ENCODE measurements around the gene SETD2. TPM values are rescaled to one million over a fixed set of nuclear protein-coding genes. Genes with fewer than 3 reads are reported as not detected.

Gene SETD2
- total and polyA plus RNA-seq, 2 donors: 22.5 to 95.7 TPM

GRCh38 chr3:47011371-47011770, 152.5 kb downstream of the SETD2 start:
- Histone ChIP-seq H3K4me1 (ENCODE audit: insufficient read depth) (no peaks in the 10 kb centered on the region), H3K4me3 (ENCODE audit: low read depth, low read length) (no peak overlapping the region), H3K27ac (ENCODE audit: low read depth) (no peak overlapping the region), H3K36me3 (ENCODE audit: insufficient read depth) (no peaks in the 10 kb centered on the region)
- DNase-seq (ENCODE audit: extremely low spot score): no peak
- 86% methylated on average over 6 of the region's 6 CpGs for WGBS

GRCh38 chr3:47010910-47011309, 153.0 kb downstream of the SETD2 start:
- Histone ChIP-seq H3K36me3 (ENCODE audit: insufficient read depth) (no peaks in the 10 kb centered on the region), H3K4me1 (ENCODE audit: insufficient read depth) (no peaks in the 10 kb centered on the region), H3K27ac (ENCODE audit: low read depth) (no peak overlapping the region), H3K4me3 (ENCODE audit: low read depth, low read length) (no peak overlapping the region)
- 95% methylated on average over 5 of the region's 5 CpGs for WGBS
- DNase-seq (ENCODE audit: extremely low spot score): no peak

- Histone ChIP-seq H3K27ac (ENCODE audit: low read depth) (peak overlapping the region; percentile 86), H3K4me3 (ENCODE audit: low read depth, low read length) (no peak overlapping the region), H3K4me1 (ENCODE audit: insufficient read depth) (no peaks in the 10 kb centered on the region), H3K36me3 (ENCODE audit: insufficient read depth) (no peaks in the 10 kb centered on the region)
- no peak for DNase-seq (ENCODE audit: extremely low spot score)
- 68% methylated on average over 23 of the region's 23 CpGs for WGBS
Observed at GRCh38 chr3:47010111-47010712, 153.7 kb downstream of the SETD2 start.

GRCh38 chr3:47009225-47010110, 154.4 kb downstream of the SETD2 start:
- H3K36me3 ChIP-seq (ENCODE audit: insufficient read depth): no peaks in the 10 kb centered on the region
- WGBS: 3% methylated on average over 85 of the region's 85 CpGs

GRCh38 chr3:47008851-47009224, 155.1 kb downstream of the SETD2 start:
- 22% methylated on average over 23 of the region's 23 CpGs for WGBS
- Histone ChIP-seq H3K27ac (ENCODE audit: low read depth) (no peak overlapping the region), H3K36me3 (ENCODE audit: insufficient read depth) (no peaks in the 10 kb centered on the region), H3K4me1 (ENCODE audit: insufficient read depth) (no peaks in the 10 kb centered on the region), H3K4me3 (ENCODE audit: low read depth, low read length) (peak overlapping the region; percentile 30)
- DNase-seq (ENCODE audit: extremely low spot score): no peak

More at GRCh38 chr3:47009225-47010110, 154.4 kb downstream of the SETD2 start:
- Histone ChIP-seq H3K27ac (ENCODE audit: low read depth) (peak overlapping the region; percentile 86), H3K4me3 (ENCODE audit: low read depth, low read length) (peak overlapping the region; percentile 35), H3K4me1 (ENCODE audit: insufficient read depth) (no peaks in the 10 kb centered on the region)
- DNase-seq (ENCODE audit: extremely low spot score): peak; percentile 69

GRCh38 chr3:47008234-47008796, 155.6 kb downstream of the SETD2 start:
- no peak for DNase-seq (ENCODE audit: extremely low spot score)
- no peak overlapping the region for H3K4me3 ChIP-seq (ENCODE audit: low read depth, low read length)
- H3K27ac ChIP-seq (ENCODE audit: low read depth): no peak overlapping the region
- 94% methylated on average over 13 of the region's 13 CpGs for WGBS
- H3K36me3 ChIP-seq (ENCODE audit: insufficient read depth): no peaks in the 10 kb centered on the region
- H3K4me1 ChIP-seq (ENCODE audit: insufficient read depth): no peaks in the 10 kb centered on the region

- Histone ChIP-seq H3K4me3 (ENCODE audit: low read depth, low read length) (no peak overlapping the region), H3K36me3 (ENCODE audit: insufficient read depth) (no peaks in the 10 kb centered on the region), H3K4me1 (ENCODE audit: insufficient read depth) (no peaks in the 10 kb centered on the region), H3K27ac (ENCODE audit: low read depth) (no peak overlapping the region)
- 91% methylated on average over 16 of the region's 16 CpGs for WGBS
- no peak for DNase-seq (ENCODE audit: extremely low spot score)
Observed at GRCh38 chr3:47007482-47008233, 156.3 kb downstream of the SETD2 start.

GRCh38 chr3:47007001-47007400, 156.9 kb downstream of the SETD2 start:
- Histone ChIP-seq H3K36me3 (ENCODE audit: insufficient read depth) (no peaks in the 10 kb centered on the region), H3K27ac (ENCODE audit: low read depth) (no peak overlapping the region), H3K4me1 (ENCODE audit: insufficient read depth) (no peaks in the 10 kb centered on the region), H3K4me3 (ENCODE audit: low read depth, low read length) (no peak overlapping the region)
- WGBS: 86% methylated on average over 3 of the region's 3 CpGs
- no peak for DNase-seq (ENCODE audit: extremely low spot score)

GRCh38 chr3:47006145-47006651, 157.7 kb downstream of the SETD2 start:
- H3K36me3 ChIP-seq (ENCODE audit: insufficient read depth): no peaks in the 10 kb centered on the region
- 93% methylated on average over 9 of the region's 9 CpGs for WGBS

GRCh38 chr3:47005212-47006144, 158.4 kb downstream of the SETD2 start:
- WGBS: 80% methylated on average over 32 of the region's 32 CpGs
- DNase-seq (ENCODE audit: extremely low spot score): no peak
- H3K4me1 ChIP-seq (ENCODE audit: insufficient read depth): no peaks in the 10 kb centered on the region
- no peaks in the 10 kb centered on the region for H3K36me3 ChIP-seq (ENCODE audit: insufficient read depth)
- no peak overlapping the region for H3K27ac ChIP-seq (ENCODE audit: low read depth)
- no peak overlapping the region for H3K4me3 ChIP-seq (ENCODE audit: low read depth, low read length)

More at GRCh38 chr3:47006145-47006651, 157.7 kb downstream of the SETD2 start:
- no peaks in the 10 kb centered on the region for H3K4me1 ChIP-seq (ENCODE audit: insufficient read depth)
- no peak overlapping the region for H3K4me3 ChIP-seq (ENCODE audit: low read depth, low read length)
- DNase-seq (ENCODE audit: extremely low spot score): no peak
- no peak overlapping the region for H3K27ac ChIP-seq (ENCODE audit: low read depth)

GRCh38 chr3:47004369-47005211, 159.3 kb downstream of the SETD2 start:
- DNase-seq (ENCODE audit: extremely low spot score): no peak
- H3K36me3 ChIP-seq (ENCODE audit: insufficient read depth): no peaks in the 10 kb centered on the region

More at GRCh38 chr3:47004369-47005211, 159.3 kb downstream of the SETD2 start:
- Histone ChIP-seq H3K4me3 (ENCODE audit: low read depth, low read length) (no peak overlapping the region), H3K27ac (ENCODE audit: low read depth) (no peak overlapping the region), H3K4me1 (ENCODE audit: insufficient read depth) (no peaks in the 10 kb centered on the region)
- WGBS: 92% methylated on average over 17 of the region's 17 CpGs
